Suprapubic skin (tissue), 3 donors: Measurements from ENCODE around the gene ALDH1L1.

Experiments used
- CTCF ChIP-seq, 2 donors: fragments of 200-600 bp in 1 of 2; fragments of 450-650 bp in 1 of 2; sonication (generic) in 1 of 2; IDR thresholded peaks; one replicate each; pipeline ENCODE4 v1.5.1; 2016 to 2019; ENCODE audit warnings: antibody characterized with exemption in 2 of 2, mild to moderate bottlenecking in 1 of 2, moderate library complexity in 1 of 2
- POLR2A ChIP-seq, 2 donors: fragments of 450-650 bp; IDR thresholded peaks; one replicate each; pipeline ENCODE4 v1.6.1; 2017; ENCODE audit warnings: antibody characterized with exemption in 2 of 2, mild to moderate bottlenecking in 2 of 2, moderate library complexity in 2 of 2

- no peak for TF ChIP-seq CTCF (IDR thresholded peaks at IDR 0.05)
- TF ChIP-seq POLR2A (IDR thresholded peaks at IDR 0.05) = no peak
These were observed 10.9 kb upstream of the ALDH1L1 start for GRCh38 chr3:126191246-126191645.
